B cell (primary cell): ENCODE results near the gene TFAP2E. TPM values are rescaled to one million over a fixed set of nuclear protein-coding genes. Genes with fewer than 3 reads are reported as not detected.

Experiments
- ATAC-seq: fragments of 200-7000 bp; cut with Tn5 transposase; one replicate; pipeline ENCODE4 v1.10.0; 2021; ENCODE audit warnings: low read depth, mild to moderate bottlenecking, moderate number of reproducible peaks, moderate library complexity
- CTCF ChIA-PET: fragments of 350-600 bp; sonication (Branson Sonifier 250); formaldehyde crosslinking; loops from one replicate; lab custom pipeline; 2021; ENCODE audit warnings: antibody characterized with exemption, inconsistent platforms; lab: Charles Lee
- POLR2A ChIA-PET: fragments of 350-600 bp; sonication (Branson Sonifier 250); formaldehyde crosslinking; loops from one replicate; lab custom pipeline; 2021; ENCODE audit warnings: antibody characterized with exemption; lab: Charles Lee
- DNase-seq: peaks from one replicate; pipeline ENCODE4 v3.0.0; 2013
- H2AFZ ChIP-seq: 2 replicates; pipeline ENCODE4 v1.6.1; 2012; ENCODE audit warnings: mild to moderate bottlenecking, low read depth, low read length; ENCODE audit not compliant: insufficient read depth, poor library complexity, severe bottlenecking
- H3K27ac ChIP-seq, 2 donors: 1 replicate in 1 of 2; 2 replicates in 1 of 2; pipeline ENCODE4 v1.5.1; 2012 to 2013; ENCODE audit warnings: low read length in 2 of 2, mild to moderate bottlenecking in 2 of 2, moderate library complexity in 1 of 2
- H3K27me3 ChIP-seq, 4 experiments: fragments of 200-600 bp in 1 of 4; sonication (generic) in 1 of 4; replicated peaks in 1 of 4; 1 replicate in 2 of 4; 2 replicates in 2 of 4; pipeline versions ENCODE4 v1.6.1 to v1.7.0; 2013 to 2016; ENCODE audit warnings: low read length in 3 of 4, mild to moderate bottlenecking in 2 of 4, mixed read lengths in 1 of 4, moderate library complexity in 1 of 4; ENCODE audit not compliant: insufficient read depth in 4 of 4, control insufficient read depth in 3 of 4; ENCODE audit errors: control extremely low read depth in 1 of 4
- H3K36me3 ChIP-seq, 2 experiments: replicated peaks in 1 of 2; 1 replicate in 1 of 2; 2 replicates in 1 of 2; pipeline versions ENCODE4 v1.6.1 to v1.7.1; 2013; ENCODE audit warnings: low read length in 1 of 2; ENCODE audit not compliant: insufficient read depth in 2 of 2, control insufficient read depth in 1 of 2; ENCODE audit errors: control extremely low read depth in 1 of 2, extremely low read depth in 1 of 2
- H3K4me1 ChIP-seq, 2 donors: fragments of 200-600 bp in 1 of 2; sonication (generic) in 1 of 2; 1 replicate in 1 of 2; 2 replicates in 1 of 2; pipeline versions ENCODE4 v1.5.1 to v1.6.1; 2013 to 2017; ENCODE audit warnings: low read length in 2 of 2; ENCODE audit not compliant: control insufficient read depth in 2 of 2, insufficient read depth in 2 of 2
- H3K4me2 ChIP-seq: replicated peaks from 2 replicates; pipeline ENCODE3; 2012; ENCODE audit warnings: mild to moderate bottlenecking, low read depth, low read length; ENCODE audit not compliant: poor library complexity, severe bottlenecking
- H3K4me3 ChIP-seq, 5 experiments: fragments of 200-600 bp in 1 of 5; sonication (generic) in 1 of 5; 1 replicate in 3 of 5; 2 replicates in 2 of 5; pipeline versions ENCODE4 v1.5.1 to v1.7.0; 2011 to 2016; ENCODE audit warnings: low read length in 4 of 5, mild to moderate bottlenecking in 4 of 5, low read depth in 2 of 5, control low read depth in 1 of 5, moderate library complexity in 1 of 5; ENCODE audit not compliant: insufficient read depth in 1 of 5; ENCODE audit errors: control extremely low read depth in 1 of 5, extremely low read depth in 1 of 5
- H3K79me2 ChIP-seq: fragments of 200-600 bp; sonication (generic); one replicate; pipeline ENCODE4 v1.6.0; 2016; ENCODE audit warnings: low read length; ENCODE audit not compliant: control insufficient read depth, insufficient read depth
- H3K9ac ChIP-seq: fragments of 200-600 bp; sonication (generic); 2 replicates; pipeline ENCODE4 v1.6.1; 2017; ENCODE audit warnings: mild to moderate bottlenecking, low read length, moderate library complexity
- H3K9me3 ChIP-seq, 3 donors: one replicate each; pipeline versions ENCODE4 v1.6.1 to v1.7.1; 2013; ENCODE audit warnings: low read length in 2 of 3; ENCODE audit not compliant: control insufficient read depth in 2 of 3, insufficient read depth in 1 of 3; ENCODE audit errors: control extremely low read depth in 1 of 3
- H4K20me1 ChIP-seq: 2 replicates; pipeline ENCODE4 v1.6.0; 2012; ENCODE audit warnings: mild to moderate bottlenecking, low read length; ENCODE audit not compliant: insufficient read depth, control insufficient read depth, poor library complexity, severe bottlenecking
- H3K27ac Mint-ChIP-seq: one replicate; pipeline ENCODE4 v1.8.0; 2021; ENCODE audit warnings: mixed read lengths
- H3K27me3 Mint-ChIP-seq: one replicate; pipeline ENCODE4 v1.8.0; 2021; ENCODE audit warnings: mixed read lengths
- H3K4me1 Mint-ChIP-seq: one replicate; pipeline ENCODE4 v1.8.0; 2021; ENCODE audit warnings: mixed read lengths
- H3K4me3 Mint-ChIP-seq: one replicate; pipeline ENCODE4 v1.8.0; 2021; ENCODE audit warnings: mixed read lengths
- H3K9me3 Mint-ChIP-seq: one replicate; pipeline ENCODE4 v1.8.0; 2022; ENCODE audit warnings: mixed read lengths; ENCODE audit not compliant: insufficient read depth
- EZH2 ChIP-seq: IDR thresholded peaks from 2 replicates; pipeline ENCODE4 v1.6.1; 2012; ENCODE audit warnings: borderline replicate concordance, low read depth, mild to moderate bottlenecking, moderate library complexity, low read length; ENCODE audit not compliant: insufficient read depth, poor library complexity, severe bottlenecking
- WGBS: methylation state at CpG from one replicate; pipeline ENCODE4 v1.1.5; 2013; ENCODE audit warnings: missing lambda C conversion rate; ENCODE audit not compliant: insufficient coverage; 5-methylcytosine and 5-hydroxymethylcytosine counted together
- intact Hi-C: fragments of 100-400 bp; cut with micrococcal nuclease; formaldehyde crosslinking; loops from one replicate; pipeline ENCODE4 v1.10.0; 2022
- polyA plus RNA-seq: library from polyadenylated mRNA; depleted of rRNA; stranded (reverse); fragments of >200 nt; gene quantifications from 2 replicates; pipeline ENCODE4 v1.2.3, GENCODE V29; 2012
- total RNA-seq, 2 donors: library from RNA; stranded (reverse); fragments of 120-200 nt in 1 of 2; gene quantifications; 1 replicate in 1 of 2; 2 replicates in 1 of 2; pipeline versions ENCODE4 v1.2.3 to v1.2.4, GENCODE V29; 2013 to 2022
- TF ChIP-seq, protein P1 (sequence below): fragments of 200-600 bp; IDR thresholded peaks from one replicate; pipeline ENCODE4 v1.8.0; 2022; ENCODE audit warnings: antibody characterized with exemption, mild to moderate bottlenecking

The TFAP2E gene
- total and polyA plus RNA-seq, 2 donors (not counting 1 experiment from before 2014, with no cell fraction given) = 2.3 to 4.5 TPM

DNA sequence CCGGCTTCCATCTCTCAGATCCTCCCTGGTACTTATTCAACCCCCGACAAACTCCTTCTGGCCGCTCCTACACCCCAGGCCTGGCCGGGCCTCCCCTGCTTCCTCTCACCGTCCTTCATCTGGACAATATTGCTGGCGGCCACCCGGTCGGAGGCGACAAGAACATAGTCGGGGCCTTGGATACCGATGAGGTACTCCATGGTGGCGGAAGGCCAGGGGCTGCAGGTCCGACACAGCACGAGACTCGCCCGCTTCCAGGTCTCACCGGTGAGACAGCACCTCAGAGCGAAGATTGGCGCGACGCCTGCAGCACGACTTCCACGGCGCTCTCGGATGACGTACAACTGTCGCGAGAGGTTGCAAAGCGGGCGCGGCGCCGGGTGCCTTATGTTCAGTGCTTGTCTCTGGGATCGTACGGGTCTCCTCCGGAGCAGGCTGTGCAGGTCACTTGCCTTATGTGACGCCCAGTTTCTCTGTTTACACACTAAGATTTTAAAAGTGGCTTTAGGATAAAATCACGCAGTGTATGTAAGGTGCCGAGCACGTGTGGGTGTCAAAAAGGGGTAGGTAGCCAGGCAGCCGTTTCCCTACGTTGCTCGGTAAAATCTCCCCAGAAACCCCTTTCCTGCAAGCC is 68.2 kb downstream of the TFAP2E start, which contains the start of gene PSMB2:
TSS of gene PSMB2 (minus strand) at position 294 of the 634 bp plus-strand sequence. CDS start at position 200, 94 bp downstream.
- Histone ChIP-seq H3K36me3 (peaks cover 0 to 2% of the 10 kb centered on the region in 2 experiments), H3K27ac (peak within 1 kb of the TSS; percentile 75 to 76), H3K27me3 (peaks cover 0 to 21% (median 5%) of the 10 kb centered on the region in 4 experiments), H2AFZ (peak within 1 kb of the TSS; percentile 91), H3K9me3 (no peaks in the 10 kb centered on the region), H3K4me2 (peak within 1 kb of the TSS; percentile 73), H4K20me1 (peaks cover 5% of the 10 kb centered on the region), H3K79me2 (peaks cover 37% of the 10 kb centered on the region), H3K9ac (peak within 1 kb of the TSS; percentile 93), H3K4me3 (peak within 1 kb of the TSS; percentile 84 to 97 (median 92)), H3K4me1 (peaks cover 14 to 18% of the 10 kb centered on the region in 2 donors)
- ChIA-PET CTCF (interaction anchor here (0.6 to 1.0 kb wide), 2 partner anchors 64 to 74 kb away, joined by 3 to 4 read pairs; no protein-coding TSS in a partner anchor), POLR2A (interaction anchor here (0.6 to 1.3 kb wide), 2 partner anchors 64 to 562 kb away, joined by 3 to 13 read pairs; partner anchors contain the start of gene ZMYM1)
- Mint-ChIP-seq H3K9me3 (no peaks in the 10 kb centered on the region), H3K4me1 (peaks cover 39% of the 10 kb centered on the region), H3K27me3 (peaks cover 23% of the 10 kb centered on the region), H3K27ac (peak within 1 kb of the TSS; percentile 98), H3K4me3 (peak within 1 kb of the TSS; percentile 100)
- TF ChIP-seq, protein P1, sequence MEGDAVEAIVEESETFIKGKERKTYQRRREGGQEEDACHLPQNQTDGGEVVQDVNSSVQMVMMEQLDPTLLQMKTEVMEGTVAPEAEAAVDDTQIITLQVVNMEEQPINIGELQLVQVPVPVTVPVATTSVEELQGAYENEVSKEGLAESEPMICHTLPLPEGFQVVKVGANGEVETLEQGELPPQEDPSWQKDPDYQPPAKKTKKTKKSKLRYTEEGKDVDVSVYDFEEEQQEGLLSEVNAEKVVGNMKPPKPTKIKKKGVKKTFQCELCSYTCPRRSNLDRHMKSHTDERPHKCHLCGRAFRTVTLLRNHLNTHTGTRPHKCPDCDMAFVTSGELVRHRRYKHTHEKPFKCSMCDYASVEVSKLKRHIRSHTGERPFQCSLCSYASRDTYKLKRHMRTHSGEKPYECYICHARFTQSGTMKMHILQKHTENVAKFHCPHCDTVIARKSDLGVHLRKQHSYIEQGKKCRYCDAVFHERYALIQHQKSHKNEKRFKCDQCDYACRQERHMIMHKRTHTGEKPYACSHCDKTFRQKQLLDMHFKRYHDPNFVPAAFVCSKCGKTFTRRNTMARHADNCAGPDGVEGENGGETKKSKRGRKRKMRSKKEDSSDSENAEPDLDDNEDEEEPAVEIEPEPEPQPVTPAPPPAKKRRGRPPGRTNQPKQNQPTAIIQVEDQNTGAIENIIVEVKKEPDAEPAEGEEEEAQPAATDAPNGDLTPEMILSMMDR = no peak
- no peak for TF ChIP-seq EZH2
- under 1% methylated on average over 36 of the region's 43 CpGs for WGBS
- peak; percentile 96 for DNase-seq
- ATAC-seq = peak; percentile 91
- intact Hi-C loops = loop anchor here (1.0 to 5.0 kb wide), 5 partner anchors 64 to 756 kb away; partner anchors contain the start of genes C1orf216, CLSPN, KIAA0319L and LSM10
